Activated T-cell treated with anti-CD3 and anti-CD28 coated beads, Interleukin-2, amount 50 U/mL, for 1 hour (primary cell): ENCODE measurements around the gene SLFN5.
"Not testable (repeated sequence)": the region's sequence is repeated elsewhere in the genome, so short reads cannot be mapped to it uniquely, and the experiment has no call there.

ENCODE experiments used
- DNase-seq: peaks from one replicate; pipeline ENCODE4 v3.0.0-alpha.2; 2020

The SLFN5 gene

DNA sequence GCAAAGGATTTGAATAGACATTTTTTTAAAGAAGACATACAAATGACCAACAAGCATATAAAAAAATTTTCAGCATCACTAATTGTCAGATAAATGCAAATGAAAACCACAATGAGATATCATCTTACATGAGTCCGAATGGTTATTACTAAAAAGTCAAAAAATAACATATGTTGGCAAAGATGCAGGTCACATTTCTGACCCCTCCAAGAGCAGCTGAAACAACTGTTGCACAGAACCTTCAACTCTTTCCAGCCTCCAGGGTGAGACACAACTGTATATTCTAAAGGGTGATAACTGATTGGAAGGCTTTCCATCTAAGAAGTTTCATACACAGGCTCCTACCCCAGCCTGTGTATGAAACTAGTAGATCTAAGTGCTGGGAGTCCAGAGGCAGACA, 51.9 kb downstream of the SLFN5 start:
- DNase-seq = no peak

DNA sequence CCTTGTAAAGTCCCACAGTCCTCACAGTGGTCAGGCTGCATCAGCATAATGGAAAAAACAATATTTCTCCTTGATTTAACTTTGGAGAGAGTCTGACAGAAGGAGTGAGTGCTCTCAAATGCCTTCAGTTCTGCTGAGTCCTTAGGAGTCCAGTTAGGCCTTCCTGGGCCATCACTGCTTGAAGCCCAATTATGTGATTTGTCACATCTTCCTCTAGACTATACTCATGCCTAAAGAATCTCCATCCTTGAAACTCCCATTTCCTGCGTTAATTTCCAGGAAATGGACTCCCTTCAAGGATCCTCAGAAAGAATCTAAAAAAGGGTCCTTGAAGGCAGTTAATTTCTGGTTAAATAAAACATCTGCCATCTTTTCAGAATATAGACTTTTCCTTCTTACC, 52.8 kb downstream of the SLFN5 start:
- no peak for DNase-seq

DNA sequence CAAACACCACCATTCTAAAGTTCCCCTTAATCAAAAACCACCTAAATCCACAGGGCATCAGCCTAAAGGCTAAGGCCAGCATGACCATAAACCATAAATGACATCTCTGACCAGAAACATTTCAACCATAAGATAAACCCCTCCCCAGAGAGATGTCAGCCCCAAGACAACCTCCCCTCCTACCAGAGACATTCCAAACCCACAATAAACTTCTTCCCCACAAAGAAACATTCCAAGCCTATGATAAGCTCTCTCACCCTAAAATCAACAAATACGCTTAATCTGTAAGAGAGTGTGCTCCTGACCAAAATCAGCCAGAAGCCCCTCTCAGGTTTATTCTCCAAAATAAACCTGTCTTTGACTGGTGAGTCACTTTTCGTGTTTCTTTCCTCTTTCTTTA, 54.8 kb downstream of the SLFN5 start:
- no peak for DNase-seq

DNA sequence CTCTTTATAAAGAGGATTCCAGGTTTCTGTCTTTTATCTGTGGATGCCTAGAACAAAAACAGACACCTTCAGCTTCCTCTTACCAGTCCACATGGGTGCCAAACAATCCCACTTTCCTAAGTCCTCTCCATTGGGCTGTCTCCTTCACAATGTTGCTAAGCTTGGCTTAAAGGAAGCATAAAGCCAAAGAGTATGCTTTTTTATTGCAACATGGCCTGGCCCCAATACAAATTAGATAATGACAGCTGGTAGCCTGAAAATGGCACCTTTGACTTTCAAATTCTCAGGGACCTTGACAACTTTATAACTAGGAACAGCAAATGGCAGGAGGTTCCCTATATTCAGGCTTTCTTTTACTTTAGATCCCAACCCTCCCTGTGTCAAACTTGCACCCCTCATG, 55.8 kb downstream of the SLFN5 start:
- DNase-seq = no peak

DNA sequence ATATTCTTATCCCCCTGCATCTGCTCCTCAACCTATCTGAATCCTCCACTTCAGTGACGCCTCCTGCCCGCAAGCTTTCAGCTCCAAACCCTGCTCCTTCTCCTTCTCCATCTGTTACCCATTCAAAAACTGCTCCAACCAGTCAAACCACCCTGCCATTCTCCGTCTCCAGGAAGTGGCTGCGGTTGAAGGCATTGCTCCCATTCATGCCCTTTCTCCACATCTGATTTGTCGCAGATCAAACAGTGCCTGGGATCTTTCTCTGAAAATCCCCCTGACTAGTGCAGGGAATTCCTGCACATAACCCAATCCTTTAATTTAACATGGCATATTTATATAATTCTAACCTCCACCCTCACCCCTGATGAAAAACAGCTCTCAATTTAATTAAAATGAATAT, 56.3 kb downstream of the SLFN5 start:
- DNase-seq = no peak

DNA sequence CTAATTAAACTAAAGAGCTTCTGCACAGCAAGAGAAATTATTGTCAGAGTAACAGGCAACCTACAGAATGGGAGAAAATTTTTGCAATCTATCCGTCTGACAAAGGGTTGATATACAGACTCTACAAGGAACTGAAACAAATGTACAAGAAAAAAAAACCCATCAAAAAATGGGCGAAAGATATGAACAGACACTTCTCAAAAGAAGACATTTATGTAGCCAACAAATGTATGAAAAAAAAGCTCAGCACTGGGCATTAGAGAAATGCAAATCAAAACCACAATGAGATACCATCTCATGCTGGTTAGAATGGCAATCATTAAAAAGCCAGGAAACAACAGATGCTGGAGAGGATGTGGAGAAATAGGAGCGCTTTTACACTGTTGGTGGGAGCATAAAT, 66.5 kb downstream of the SLFN5 start:
- DNase-seq = not testable (repeated sequence)

DNA sequence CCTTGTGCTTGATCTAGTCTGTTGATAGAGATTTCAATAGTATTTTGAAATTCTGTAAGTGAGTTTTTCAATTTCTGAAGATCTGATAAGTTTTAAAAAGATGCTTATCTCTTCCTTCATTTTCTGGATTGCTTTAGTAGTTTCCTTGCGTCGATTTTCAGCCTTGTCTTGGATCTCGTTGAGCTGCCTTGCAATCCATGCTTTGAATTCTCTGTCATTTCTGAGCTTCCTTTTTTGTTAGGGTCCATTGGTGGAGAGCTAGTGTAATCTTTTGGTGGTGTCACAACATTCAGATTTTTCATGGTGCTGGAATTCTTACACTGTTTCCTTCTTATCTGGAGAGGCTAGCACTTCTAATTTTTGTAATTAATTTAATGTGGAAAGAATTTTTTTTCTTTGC, 69.5 kb downstream of the SLFN5 start:
- no peak for DNase-seq

DNA sequence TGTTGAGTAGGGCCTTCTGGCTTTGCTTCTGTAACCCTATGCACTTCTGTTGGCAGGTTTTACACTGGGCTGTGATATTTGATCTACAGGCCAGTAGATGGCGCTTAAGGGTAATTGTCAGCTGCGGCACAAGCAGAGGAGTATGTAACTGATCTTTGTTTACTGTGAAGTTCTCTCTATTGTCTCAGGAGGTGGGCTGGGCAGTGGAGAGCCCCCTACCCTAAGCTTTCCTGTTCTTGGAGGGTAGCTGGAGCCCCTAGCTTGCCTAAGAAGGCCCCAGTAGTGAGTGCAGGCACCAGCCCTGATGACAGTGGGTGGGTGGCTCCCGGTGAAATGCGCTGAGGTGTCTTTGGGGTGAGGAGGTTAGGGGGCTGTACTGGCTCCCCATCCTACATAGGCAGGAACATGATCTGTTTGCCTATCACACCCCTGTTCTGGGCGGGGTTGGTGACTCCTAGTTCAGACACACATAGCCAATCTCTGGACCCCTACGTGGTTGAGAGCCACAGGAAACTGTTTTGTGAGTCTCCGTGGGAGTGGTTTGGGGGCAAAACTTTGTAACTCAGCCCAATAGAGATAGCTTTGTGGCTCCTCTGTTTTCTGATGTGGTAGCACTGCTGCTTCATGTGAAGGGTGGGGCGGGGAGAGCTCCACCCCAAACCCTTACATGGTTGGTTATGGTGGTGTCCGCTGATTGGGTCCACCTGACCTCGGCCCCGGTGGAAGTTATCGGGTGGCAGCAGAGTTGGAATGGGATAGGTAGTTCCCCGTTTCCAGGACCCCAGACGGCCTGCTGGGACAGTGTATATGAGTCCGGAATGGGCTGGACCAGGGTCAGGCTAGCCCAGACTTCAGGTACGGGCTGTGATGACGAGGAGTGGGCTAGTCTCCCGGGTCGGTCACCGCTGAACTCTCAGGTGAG, 70.2 kb downstream of the SLFN5 start:
- peak; percentile 80 for DNase-seq

DNA sequence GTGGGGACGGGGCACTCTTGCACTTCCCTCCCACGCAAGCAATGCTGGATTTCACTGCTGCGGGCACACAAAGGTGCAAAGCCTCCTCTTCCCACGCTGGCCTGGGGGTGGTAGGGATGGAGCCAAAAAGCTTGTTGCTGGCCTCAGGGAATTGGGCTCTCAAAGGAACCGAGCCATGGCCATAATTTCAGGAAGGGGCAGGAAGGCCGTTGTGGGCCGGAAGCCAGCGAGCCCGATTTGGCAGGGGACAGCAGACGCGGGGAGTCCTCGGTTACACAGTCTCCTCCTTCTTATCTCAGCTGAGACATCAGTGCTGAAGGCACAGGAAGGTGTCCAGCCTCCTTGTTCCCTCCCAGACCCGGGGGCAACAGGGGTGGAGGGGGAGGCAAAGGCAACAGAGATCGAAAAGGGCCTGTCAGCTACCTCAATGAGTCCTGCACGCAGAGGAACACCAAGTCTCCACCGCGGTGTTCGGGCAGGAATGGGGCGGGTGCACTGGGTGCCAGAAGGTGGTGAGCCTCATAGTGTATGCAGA, 71.1 kb downstream of the SLFN5 start:
- peak; percentile 26 for DNase-seq

DNA sequence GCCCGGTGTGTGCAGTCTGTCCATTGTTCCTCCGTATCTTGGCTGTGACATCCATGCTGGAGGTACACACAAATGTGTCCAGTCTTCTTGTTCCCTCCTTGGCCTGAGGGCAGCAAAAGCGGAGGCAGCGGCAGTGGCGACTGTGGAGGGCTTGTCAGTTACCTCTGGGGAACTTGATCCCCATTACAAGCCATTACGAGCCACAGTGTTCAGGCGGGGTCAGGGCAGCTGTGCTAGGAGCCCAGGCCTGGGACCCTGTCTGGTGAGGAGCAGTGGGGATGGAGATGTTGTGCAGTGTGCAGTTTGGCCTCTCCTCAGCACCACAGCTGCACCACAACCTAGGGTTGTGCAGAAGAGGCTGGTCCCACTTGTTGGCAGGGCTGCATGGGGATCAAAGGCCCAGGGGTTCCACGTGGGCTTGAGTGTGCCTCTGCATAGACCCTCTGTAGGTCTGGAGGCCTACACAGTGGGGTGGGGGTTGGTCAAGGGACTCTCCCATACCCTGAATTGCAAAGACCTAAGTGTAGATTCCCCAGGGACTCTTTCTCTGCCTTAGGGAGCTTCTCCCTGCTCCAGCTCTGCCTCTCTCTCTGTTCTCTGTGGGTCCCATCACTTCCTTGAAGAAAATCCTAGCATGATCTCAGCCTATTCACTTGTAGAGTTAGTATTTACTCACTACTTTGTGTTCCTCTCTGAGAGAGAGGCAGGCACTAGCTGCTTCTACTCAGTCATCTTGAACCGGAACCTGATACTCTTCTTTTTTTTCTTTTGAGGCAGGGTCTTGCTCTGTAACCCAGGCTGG, 71.7 kb downstream of the SLFN5 start:
- no peak for DNase-seq

DNA sequence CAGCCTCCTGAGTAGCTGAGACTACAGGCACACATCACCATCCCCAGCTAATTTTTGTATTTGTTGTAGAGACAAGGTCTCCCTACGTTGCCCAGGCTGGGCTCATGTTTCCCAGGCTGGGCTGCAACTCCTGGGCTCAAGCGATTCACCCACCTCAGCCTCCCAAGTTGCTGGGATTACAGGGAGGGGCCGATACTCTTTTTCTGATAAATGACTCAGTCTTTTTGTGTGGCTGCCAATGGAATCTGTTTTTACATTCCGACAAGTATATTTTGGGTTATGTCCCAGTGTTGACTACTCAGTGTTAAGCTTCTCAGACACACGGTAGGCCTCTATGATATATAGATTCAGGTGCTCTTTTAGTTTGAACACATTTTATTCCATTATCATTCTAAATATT, 72.4 kb downstream of the SLFN5 start:
- no peak for DNase-seq

DNA sequence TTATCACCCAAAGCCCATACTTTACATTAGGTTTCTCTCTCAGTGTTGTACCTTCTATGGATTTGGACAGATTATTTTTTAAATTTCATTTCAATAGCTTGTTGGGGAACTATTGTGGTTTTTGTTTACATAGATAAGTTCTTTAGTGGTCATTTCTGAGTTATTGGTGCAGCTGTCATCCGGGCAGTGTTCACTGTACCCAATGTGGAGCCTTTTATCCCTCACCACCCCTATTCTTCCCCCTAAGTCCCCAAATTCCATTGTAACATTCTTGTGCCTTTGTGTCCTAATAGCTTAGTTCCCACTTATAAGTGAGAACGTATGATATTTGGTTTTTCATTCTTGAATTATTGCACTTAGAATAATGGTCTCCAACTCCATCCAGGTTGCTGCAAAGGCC, 73.1 kb downstream of the SLFN5 start:
- no peak for DNase-seq

DNA sequence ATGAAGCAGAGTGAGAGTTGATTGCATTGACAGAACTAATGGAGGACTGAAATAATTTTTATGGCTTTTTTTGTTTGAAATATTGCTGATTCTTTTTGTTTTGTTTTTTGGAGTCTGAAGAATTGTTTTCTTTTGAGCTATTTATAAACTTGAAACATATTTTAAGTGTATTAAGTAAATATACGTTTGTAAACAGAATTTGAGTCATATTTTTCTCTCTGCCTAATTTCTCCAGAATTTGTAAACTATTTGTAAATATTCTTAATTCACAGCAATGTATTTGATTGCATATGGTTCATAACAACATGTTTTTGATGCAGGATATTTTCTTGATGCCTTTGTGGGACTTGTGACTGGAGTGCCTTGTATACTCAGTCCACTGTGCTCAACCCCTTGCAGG, 79.9 kb downstream of the SLFN5 start:
- no peak for DNase-seq
